ENCODE data around the gene DSC2.

DSC2 gene

GRCh38 chr18:31102025-31102684, at the start of gene DSC2:
DSC2 (minus strand) TSS chr18:31102421; CDS start chr18:31101971, 450 bp downstream.
- DNase-seq (ENCODE audit: low read depth) = no peak
- H3K4me3 ChIP-seq (ENCODE audit: low read depth, low read length) = peak within 1 kb of the TSS; percentile 60
- TF ChIP-seq CTCF (IDR thresholded peaks at IDR 0.05; ENCODE audit: control insufficient read depth, extremely low read depth, insufficient read depth) = no peak

DNA sequence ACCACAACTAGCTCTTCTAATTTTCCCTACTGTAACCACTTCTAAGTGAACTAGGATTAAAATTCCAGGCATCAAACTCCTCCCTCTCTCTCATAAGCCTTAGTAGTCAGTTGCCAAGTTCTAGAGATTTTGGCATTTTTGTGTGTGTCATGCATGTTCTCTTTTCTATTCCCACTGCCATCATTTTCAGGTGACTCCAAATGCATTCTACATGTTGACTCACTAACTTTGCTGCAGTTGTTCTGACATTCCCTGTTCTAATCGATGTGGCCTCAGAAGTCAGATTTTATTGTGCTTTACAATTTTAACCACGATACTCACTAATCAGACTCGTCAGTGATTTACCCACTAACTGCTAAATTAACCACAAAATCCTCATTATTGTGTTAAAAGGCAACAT, 47.1 kb upstream of the DSC2 start:
- H3K4me3 ChIP-seq (ENCODE audit: low read depth, low read length) = no peak overlapping the region
- DNase-seq (ENCODE audit: low read depth) = no peak
- no peak for TF ChIP-seq CTCF (IDR thresholded peaks at IDR 0.05; ENCODE audit: control insufficient read depth, extremely low read depth, insufficient read depth)

- DNase-seq (ENCODE audit: low read depth) = no peak
- TF ChIP-seq CTCF (IDR thresholded peaks at IDR 0.05; ENCODE audit: control insufficient read depth, extremely low read depth, insufficient read depth) = no peak
- no peak overlapping the region for H3K4me3 ChIP-seq (ENCODE audit: low read depth, low read length)
These were observed 46.4 kb upstream of the DSC2 start for GRCh38 chr18:31148600-31148999.

- no peak overlapping the region for H3K4me3 ChIP-seq (ENCODE audit: low read depth, low read length)
- no peak for TF ChIP-seq CTCF (IDR thresholded peaks at IDR 0.05; ENCODE audit: control insufficient read depth, extremely low read depth, insufficient read depth)
- DNase-seq (ENCODE audit: low read depth) = no peak
These were observed 44.6 kb upstream of the DSC2 start for GRCh38 chr18:31146809-31147208.

DNA sequence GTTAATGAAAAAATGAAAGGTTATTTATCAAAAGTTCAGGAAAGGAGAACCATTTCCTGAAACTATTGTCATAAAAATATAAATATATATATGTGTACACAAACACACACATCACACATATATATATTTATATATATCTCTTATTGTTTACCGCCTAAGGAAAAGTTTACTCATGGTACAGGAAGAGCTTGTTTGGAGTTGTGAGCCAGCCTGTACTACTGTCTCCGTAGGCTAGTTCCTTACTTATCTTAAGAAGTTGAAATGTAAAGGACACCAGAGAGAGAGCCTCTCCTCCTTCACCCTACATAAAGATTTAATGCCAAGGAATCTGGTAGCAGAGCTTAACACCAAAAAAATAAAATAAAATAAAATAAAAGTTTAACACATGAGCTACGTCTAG, 40.8 kb upstream of the DSC2 start:
- H3K4me3 ChIP-seq (ENCODE audit: low read depth, low read length) = no peak overlapping the region
- peak; percentile 66 for DNase-seq (ENCODE audit: low read depth)
- TF ChIP-seq CTCF (IDR thresholded peaks at IDR 0.05; ENCODE audit: control insufficient read depth, extremely low read depth, insufficient read depth) = no peak

DNA sequence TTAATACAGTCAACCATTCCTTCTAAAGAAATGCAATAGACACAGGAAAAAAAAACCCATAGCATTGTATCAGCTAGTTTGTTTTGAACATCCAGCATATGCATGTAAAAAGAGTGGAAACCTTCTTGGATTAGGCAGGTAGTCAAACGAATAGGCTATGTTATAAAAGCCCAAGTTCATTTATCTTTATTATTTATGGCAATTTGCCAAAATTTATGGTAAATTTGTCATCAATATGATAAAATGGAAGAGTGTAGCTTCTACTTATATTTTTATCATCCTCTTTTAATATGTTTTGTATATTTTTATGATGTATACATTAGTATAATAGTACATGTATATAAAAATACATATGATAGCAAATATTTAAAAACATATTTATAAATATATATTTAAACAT, 36.5 kb upstream of the DSC2 start:
- TF ChIP-seq CTCF (IDR thresholded peaks at IDR 0.05; ENCODE audit: control insufficient read depth, extremely low read depth, insufficient read depth) = no peak
- no peak for DNase-seq (ENCODE audit: low read depth)
- H3K4me3 ChIP-seq (ENCODE audit: low read depth, low read length) = no peak overlapping the region

DNA sequence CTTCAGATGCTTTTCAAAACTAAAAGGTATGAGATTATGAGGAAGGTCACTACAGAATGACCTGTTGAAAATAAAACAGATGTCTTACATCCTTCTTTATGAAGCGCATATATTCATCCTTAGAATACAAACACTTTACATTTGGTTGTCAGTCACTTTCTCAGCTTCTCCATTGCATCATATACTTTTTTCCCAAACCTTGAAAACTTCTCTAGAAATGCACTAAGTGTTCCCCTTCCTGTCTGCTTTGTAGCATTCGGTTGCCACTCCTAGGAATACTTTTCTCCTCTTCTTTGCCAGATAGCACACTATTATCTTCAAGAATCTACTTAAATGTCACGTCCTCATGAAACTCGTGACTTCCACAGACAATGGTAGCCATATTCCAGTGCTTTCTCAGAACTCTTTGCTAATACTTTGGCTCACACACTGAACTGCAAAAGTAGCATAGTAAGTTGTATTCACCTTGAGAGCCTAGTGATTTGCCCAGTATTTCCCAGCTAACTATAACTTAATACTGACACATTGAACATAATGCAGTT, 32.8 kb upstream of the DSC2 start:
- no peak overlapping the region for H3K4me3 ChIP-seq (ENCODE audit: low read depth, low read length)
- no peak for DNase-seq (ENCODE audit: low read depth)
- no peak for TF ChIP-seq CTCF (IDR thresholded peaks at IDR 0.05; ENCODE audit: control insufficient read depth, extremely low read depth, insufficient read depth)

Data from LNCaP clone FGC (cell line).